GDM1 (cell line): Measurements from ENCODE around the gene LALBA.
A peak's percentile ranks its signal among the peaks of the same experiment; 100 is the strongest.
"Not testable (repeated sequence)": the region's sequence is repeated elsewhere in the genome, so short reads cannot be mapped to it uniquely, and the experiment has no call there.

Source experiments
- DNase-seq: peaks from one replicate; lab custom pipeline; 2025; lab: John Stamatoyannopoulos, UW

The LALBA gene

GRCh38 chr12:48569946-48570345, at the start of gene LALBA:
Gene LALBA, minus strand, starts transcription at chr12:48570046. Its CDS starts 26 bp downstream, at chr12:48570020.
- DNase-seq, result no peak

DNA sequence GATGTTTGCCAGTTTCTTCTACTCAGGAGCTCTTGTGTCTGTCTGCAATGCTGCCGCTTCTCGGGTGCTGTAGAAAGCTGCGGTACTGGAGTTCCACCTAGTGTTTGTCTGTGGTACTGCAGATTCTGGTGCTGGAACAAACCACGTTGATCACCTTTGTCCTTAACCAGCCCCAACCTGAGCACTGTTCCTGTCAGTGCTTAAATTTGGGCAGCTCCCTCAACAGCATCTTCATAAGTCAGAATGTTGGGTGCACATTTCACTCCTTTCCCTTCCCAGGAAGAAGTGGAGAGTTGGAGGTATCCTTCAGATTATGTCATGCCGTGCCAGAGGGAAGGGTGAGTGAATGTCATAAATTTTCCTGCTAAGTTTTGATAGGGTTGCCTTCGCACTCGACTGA, 48.7 kb upstream of the LALBA start:
- DNase-seq, result peak; percentile 32

DNA sequence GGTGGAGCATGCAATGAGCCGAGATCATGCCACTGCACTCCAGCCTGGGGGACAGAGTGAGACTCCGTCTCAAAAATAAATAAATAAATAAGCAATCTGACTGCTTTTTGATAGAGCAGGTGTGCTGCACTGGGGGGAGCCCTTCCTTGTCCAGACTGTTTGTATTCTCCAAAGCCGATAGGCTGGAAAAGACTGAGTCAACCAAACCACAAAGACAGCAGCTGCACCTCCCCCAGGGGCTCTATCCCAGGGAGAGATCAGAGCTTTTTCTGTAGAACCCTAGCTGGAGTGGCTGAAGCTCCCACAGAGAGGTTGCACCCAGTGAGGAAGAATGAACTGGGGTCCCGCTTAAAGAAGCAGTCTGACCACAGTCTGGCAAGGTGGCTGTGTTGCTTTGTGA, 45.8 kb upstream of the LALBA start:
- no peak for DNase-seq

DNA sequence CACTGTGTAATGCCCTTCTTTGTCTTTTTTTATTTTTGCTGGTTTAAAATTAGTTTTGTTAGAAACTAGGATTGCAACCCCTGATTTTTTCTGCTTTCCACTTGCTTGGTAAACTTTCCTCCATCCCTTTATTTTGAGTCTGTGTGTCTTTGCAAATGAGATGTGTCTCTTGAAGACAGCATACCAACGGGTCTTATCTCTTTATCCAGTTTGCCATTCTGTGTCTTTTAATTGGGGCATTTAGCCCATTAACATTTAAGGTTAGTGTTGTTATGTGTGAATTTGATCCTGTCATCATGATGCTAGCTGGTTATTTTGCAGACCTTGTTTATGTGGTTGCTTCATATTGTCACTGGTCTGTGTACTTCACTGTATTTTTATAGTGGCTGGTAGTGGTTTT, 43.5 kb upstream of the LALBA start:
- no peak for DNase-seq

GRCh38 chr12:48602192-48602989, 32.5 kb upstream of the LALBA start:
- no peak for DNase-seq

GRCh38 chr12:48601013-48601756, 31.3 kb upstream of the LALBA start:
- no peak for DNase-seq

DNA sequence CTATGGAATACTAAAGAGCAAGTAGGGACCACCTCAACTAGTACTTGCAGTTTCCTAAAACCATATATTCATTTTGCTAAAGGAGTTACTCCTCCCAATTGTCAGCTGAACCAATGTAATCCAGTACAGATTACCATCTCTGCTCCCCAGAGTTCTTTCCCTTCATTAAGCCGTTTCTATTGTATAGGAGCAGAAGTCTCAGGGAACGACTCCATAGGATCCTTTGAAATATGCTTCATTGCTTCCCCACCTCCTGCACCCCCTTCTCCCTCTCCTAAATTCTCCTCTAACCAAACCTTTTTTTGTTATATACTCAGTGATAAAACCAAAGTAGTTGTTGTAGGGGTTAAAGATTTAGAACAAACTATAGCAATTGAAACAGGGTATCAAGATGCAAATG, 30.7 kb upstream of the LALBA start:
- no peak for DNase-seq

DNA sequence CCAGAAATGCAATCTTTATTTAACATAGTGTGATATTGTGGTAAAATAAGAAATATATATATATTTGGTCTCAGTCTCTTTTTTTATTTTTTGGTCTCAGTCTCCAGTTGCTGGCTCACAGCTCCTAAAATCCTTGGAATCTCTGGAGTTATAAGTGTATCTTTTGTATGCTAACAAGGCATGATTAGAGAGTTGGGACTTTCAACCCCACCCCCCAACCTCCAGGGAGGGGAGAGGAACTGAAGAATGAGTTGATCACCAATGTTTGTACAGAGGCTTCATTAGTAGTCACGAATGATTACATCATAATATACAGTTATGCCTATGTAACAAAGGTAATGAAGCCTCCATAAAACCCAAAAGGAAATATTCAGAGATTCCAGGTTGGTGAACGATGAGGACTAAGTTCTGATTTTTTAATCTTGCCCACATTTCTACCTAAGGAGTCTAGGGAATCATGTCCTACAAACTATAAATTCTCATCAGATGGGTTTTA, 22.8 kb upstream of the LALBA start:
- no peak for DNase-seq

- no peak for DNase-seq
Measured at GRCh38 chr12:48586361-48586760, 16.5 kb upstream of the LALBA start.

- DNase-seq, result no peak
Measured at GRCh38 chr12:48583728-48584127, 13.9 kb upstream of the LALBA start.

DNA sequence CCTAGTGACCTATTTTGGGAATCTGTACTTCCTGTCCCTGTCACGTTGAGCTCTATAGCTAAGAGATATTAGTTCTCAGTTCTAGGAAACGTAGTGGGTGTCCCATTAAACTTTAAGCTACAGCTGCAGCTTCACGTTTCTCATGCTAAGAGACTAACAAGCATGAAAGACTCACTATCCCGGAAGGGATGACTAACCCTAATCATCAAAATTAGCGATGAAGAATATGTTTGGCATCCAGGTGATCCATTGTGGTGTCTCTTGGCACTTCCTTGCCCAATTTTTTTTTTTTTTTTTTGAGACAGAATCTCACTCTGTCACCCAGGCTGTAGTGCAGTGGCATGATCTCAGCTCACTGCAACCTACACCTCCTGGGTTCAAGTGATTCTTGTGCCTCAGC, 11.0 kb upstream of the LALBA start:
- no peak for DNase-seq

- DNase-seq, result no peak
Measured at GRCh38 chr12:48572326-48572725, 2.5 kb upstream of the LALBA start.

DNA sequence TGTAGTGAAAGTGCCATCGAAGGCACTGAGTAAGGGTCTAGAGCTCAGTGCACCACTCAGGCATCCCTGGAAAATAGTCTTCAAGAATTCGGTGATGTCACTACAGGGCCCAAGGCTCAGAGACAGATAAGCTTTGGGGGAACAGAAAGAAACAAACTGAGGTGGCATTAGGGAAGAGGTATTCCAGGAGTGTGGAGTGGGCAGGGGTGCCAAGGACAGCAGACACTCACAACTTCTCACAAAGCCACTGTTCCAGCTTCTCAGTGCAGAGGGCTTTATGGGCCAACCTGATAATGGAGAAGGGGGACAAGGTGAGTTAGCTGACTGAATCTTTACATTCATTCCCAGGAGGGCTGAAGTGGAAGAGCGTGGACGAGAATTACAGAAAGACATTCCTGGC, 2.1 kb downstream of the LALBA start:
- no peak for DNase-seq

- DNase-seq, result no peak
Measured at GRCh38 chr12:48557919-48558318, 11.9 kb downstream of the LALBA start.

- no peak for DNase-seq
Measured at GRCh38 chr12:48556631-48557030, 13.2 kb downstream of the LALBA start.

- DNase-seq, result not testable (repeated sequence)
Measured at GRCh38 chr12:48553666-48554343, 16.0 kb downstream of the LALBA start.

- not testable (repeated sequence) for DNase-seq
Measured at GRCh38 chr12:48551636-48552035, 18.2 kb downstream of the LALBA start.

DNA sequence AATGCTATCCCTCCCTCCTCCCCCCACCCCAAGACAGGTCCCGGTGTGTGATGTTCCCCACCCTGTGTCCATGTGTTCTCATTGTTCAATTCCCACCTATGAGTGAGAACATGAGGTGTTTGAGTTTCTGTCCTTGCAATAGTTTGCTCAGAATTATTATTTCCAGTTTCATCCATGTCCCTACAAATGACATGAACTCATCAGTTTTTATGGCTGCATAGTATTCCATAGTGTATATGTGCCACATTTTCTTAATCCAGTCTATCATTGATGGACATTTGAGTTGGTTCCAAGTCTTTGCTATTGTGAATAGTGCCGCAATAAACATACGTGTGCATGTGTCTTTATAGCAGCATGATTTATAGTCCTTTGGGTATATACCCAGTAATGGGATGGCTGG, 22.8 kb downstream of the LALBA start:
- DNase-seq, result not testable (repeated sequence)

DNA sequence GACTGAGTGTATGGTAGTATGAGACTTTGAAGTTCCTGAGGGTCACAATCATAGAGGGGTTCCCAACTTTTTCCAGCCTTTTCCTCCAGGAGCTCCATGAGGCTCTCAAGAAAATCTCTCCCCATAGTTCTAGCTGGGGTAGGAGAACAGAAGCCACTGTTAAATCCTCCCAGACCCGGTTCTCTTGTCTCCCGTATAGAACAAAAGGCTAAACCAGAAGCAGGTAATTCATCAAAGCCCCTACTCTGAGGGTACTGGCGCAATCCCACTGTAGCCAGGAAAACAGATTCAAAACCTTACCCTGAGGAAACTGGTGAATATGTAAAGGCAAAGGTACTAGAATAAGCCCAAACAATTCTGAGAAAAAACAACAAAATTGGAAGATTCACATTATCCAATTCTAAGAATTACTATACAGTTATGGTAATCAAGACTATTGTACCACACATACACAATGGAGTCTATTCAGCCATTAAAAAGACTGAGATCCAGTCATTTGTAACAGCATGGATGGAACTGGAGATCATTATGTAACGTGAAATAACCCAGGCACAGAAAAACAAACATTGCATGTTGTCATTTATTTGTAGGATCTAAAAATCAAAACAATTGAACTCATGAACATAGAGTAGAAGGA, 23.9 kb downstream of the LALBA start:
- DNase-seq, result no peak

DNA sequence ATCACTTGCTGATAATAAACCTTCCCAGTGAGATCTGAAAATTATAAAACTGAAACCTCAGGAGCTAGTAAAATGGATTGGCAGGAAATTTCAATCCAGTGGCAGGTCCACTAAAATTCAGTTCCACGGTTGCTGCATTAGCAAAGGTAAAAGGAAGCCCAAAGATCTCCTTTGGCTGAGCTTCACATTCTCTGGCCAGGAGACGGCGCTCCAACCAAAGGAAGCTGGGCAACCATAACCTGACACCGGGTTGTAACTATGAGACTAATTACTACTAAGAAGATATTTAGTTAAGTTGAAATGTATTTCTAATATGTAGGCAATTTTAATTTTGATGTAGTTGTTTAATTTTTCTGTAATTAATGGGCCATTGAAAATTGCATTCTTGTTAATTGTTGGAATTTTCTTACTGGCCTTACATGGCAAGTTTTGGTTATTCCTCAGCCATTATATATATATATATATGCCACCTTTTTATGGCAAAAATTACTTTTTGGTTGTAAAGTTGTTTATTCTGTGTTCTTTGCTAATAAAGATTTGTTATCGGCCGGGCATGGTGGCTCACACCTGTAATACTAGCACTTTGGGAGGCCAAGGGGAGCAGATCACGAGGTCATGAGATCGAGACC, 27.4 kb downstream of the LALBA start:
- DNase-seq, result no peak

GRCh38 chr12:48536602-48537001, 33.2 kb downstream of the LALBA start:
- no peak for DNase-seq

- no peak for DNase-seq
Measured at GRCh38 chr12:48532601-48533000, 37.2 kb downstream of the LALBA start.
